GM19468 (cell line): Measurements from ENCODE around the gene ABCG8.

Source experiments
- ATAC-seq: cut with Tn5 transposase; IDR thresholded peaks from one replicate; pipeline ENCODE4 v1.9.1; 2021; ENCODE audit warnings: mild to moderate bottlenecking, moderate library complexity, moderate number of reproducible peaks; ENCODE audit not compliant: unreplicated experiment; ENCODE audit errors: extremely low read depth

Gene ABCG8

DNA sequence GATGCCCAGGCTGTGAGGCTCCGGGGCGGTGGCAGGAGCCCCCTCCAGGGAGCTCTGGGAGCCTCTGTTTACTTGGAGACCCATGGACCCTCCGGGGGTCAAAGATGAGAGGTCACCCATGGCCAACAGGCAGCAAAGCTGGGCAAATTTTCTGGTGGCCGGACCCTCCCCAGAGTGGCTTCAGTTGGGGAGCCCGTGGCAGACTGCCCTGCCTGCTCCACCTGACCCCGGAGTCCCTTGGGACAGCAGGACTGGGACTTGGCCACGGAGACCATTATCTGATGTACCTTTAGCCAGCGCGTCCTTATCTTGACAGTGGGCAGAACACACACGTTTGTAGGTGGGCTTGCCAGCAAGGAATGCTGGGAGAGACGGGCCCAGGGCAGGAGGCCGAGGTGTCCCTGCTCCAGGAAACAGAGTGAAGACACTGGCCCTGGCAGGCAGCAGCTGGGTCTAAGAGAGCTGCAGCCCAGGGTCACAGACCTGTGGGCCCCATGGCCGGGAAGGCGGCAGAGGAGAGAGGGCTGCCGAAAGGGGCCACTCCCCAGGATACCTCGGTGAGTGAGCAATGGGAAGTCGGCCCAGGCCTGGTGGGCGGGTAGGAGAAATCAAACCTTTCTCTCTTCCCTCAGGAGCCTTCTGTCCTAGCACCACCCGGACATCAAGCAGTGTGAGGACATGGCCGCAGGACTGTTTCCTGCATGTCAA is at the start of gene ABCG8, which contains the start of gene ABCG5:
ABCG8 (plus strand) TSS at position 412 of the 708 bp plus-strand sequence; CDS start at position 495, 83 bp downstream.
ABCG5 (minus strand) TSS at position 280 of the 708 bp plus-strand sequence; CDS start at position 120, 160 bp downstream.
- no peak for ATAC-seq

DNA sequence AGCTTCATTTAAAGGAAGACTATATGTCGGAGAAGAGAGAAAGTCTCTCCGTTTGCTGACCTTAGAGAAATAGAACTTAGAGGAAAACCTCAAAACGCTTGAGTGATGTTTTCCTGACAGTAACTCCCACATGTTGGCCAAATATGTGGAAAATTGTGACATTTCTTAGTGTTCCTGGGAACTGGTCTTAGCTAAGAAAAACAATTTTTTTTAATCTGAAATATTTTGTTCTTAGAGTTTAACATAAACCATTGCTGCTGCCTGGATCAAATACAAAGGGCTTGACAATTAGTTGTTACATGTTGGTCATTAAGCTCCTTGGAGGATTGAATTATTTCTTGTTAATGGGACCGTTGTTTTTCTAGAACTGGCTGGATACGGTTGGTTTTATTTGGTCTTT is 48.6 kb upstream of the ABCG8 start:
- ATAC-seq = no peak

DNA sequence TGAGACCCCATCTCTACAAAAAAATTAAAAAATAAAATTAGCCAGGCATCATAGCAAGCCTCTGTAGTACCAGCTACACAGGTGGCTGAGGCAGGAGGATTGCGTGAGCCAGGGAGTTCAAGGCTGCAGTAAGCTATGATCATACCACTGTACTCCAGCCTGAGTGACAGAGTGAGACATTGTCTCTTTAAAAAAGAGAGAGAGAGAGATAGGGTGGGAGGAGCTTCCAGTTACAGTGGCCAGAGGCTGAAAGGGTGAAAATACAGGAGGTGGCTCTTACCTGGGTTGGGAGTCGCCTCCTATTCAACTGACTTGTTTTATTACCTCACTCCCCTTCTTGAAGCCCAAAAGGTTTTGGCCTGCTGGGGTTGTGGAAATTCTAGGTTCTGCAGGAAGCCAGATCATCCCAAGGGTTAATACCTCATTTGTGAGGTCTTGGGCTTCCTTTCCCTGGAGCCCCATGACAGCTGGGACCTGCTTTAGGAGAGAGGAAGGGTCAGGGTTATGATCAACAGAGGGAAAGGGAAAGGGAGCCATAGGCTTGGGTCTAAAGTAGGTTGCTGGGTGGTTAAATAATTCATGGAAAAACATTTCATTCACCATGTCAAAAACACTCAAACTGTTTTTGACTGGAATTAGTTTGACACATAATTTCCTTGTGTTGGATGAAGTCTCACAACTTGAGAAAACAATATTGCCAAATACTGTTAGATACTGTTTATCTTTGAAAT is 47.6 kb upstream of the ABCG8 start:
- ATAC-seq = no peak

DNA sequence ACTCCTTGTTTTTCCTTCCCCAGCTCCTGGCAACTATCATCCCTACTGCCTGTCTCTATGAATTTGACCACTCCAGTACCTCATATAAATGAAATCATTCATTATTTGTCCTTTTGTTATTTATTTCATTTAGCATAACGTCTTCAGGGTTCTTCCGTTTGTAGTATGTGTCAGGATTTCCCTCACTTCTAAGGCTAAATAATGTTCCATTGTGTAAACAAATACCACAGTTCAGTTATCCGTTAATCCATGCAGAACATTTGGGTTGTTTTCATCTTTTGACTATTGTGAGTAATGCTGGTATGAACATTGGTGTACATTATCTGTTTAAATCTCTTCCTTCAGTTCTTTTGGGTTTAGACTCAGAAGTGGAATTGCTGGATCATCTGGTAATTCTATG is 46.1 kb upstream of the ABCG8 start:
- no peak for ATAC-seq

DNA sequence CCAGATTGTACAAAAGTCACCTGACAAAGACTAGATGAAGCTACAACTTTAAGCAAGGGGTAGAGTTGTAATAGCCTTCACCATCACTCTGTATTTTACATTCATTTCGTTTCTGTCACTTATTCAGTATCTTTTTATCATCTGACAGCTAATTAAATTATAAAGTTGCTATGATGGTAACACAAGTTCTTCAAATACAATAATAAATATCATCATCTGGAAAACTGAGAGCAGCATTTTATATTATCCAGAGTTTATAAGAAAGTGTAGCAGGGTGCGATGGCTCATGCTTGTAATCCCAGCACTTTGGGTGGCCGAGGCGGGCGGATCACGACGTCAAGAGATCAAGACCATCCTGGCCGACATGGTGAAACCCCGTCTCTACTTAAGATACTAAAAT is 43.8 kb upstream of the ABCG8 start:
- ATAC-seq = no peak

DNA sequence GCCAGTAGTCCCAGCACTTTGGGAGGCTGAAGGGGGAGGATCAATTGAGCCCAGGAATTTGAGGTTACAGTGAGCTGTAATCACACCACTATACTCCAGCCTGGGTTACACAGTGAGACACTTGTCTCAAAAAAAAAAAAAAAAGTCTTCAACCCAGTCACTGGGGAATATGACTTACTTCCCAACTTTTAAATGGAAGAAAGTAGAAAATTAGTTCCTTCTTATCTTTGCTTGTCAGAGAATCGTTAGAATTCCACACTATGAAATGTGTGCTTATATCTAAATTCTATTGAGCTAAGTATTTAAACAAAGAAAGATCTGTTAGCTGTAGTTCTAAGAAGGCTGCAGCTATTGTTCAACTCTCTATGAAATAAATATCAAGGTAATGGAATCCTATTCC is 42.6 kb upstream of the ABCG8 start:
- ATAC-seq = no peak

DNA sequence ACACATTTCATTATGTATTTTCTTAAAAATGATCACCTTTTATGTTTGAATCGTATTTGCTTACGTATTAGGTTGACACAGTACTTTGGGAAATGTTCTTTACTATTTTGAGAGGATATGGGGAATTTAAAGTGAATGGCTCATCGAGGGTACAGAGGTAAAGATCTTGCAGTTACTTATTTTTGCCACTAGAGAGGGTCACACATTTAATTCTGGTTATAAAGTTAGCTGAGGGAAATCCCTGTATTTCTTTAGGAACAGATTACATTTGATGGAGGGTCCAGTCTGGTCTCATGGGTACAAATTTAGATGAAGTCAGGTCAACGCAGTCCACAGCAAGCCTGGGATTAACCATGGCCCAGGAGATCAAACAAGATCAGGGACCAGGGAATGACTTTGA is 40.5 kb upstream of the ABCG8 start:
- no peak for ATAC-seq

DNA sequence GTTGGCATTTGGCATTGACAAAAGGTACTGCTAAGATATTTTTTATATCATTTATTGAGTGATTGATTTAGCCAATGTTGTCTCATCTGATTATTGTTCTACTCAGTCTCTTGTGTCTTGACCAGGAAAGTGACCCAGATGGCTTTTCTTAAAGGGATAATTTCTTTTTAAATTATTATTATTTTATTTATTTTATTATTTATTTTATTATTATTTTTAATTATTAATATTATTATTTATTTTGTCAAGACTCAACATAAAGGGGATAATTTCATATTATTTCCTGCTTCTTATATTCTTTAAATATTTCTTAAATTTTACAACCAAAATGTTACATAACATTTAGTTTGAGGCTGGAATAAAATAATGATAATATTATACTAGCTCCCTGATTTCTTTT is 37.9 kb upstream of the ABCG8 start:
- ATAC-seq = no peak

DNA sequence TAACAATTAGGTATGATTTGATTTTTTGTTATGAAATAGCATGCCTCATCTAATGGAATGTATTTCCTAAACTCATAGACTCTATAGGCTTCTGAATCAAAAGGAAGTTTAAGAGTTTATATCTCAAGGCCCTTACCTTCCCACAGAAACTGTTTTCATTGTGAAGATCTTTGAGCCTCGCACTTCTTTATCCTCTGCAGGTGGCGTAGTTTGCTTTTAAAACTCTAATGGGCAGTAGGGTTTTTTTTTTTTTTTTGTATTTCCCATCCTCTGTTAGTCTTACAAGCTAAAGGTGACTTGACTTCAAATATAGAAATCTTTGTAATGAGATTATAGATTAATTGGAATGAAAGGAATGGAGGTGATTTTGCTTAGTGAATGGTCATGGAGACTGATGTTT is 36.6 kb upstream of the ABCG8 start:
- no peak for ATAC-seq

DNA sequence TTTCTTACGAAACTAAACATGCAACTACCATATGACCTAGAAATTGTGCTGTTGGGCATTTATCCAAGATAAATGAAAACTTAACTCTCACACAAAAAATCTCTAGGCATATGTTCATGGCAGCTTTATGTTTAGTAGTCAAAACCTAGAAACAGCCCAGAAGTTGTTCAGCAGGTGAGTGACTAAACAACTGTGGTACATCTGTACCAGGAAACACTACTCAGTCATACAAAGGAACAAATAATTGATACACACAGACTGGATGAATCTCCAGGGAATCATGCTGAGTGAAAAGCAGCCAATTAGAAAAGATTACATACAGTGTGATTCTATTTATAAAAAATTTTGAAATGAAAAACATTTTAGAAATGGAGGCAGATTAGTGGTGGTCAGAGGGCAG is 35.7 kb upstream of the ABCG8 start:
- no peak for ATAC-seq

DNA sequence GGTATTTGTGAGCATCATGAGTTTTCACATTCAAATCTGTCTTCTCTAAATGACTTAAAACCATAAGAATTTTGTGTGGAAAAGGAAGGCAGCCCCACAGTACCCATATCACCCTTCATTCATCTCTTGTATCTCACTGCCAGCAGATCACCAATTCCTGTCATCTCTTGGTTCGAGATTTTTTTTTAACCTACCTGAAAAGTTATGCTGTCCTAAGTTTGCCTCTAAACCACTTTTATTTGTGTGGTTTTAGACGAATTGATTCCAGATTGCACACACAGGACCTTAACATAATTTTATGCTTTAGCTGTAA is 32.1 kb upstream of the ABCG8 start:
- ATAC-seq = no peak

DNA sequence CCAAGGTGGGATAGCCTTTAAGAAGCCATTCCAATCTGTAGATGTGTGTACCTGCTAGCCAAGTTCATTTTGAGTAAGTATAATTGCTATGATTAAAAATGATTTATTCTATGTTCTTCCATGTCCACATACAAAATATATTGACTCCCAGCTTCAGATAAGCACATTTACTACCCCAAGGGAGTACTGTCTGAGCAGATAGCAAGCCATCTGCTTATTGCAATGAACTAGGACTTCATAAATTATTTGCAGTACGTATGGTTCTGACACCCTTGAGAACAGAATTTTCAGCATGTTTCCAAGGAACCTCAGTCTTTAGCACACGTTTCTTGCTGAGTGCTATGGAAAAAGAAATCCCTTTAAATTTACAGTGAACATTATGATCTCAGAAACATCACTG is 28.3 kb upstream of the ABCG8 start:
- ATAC-seq = no peak

DNA sequence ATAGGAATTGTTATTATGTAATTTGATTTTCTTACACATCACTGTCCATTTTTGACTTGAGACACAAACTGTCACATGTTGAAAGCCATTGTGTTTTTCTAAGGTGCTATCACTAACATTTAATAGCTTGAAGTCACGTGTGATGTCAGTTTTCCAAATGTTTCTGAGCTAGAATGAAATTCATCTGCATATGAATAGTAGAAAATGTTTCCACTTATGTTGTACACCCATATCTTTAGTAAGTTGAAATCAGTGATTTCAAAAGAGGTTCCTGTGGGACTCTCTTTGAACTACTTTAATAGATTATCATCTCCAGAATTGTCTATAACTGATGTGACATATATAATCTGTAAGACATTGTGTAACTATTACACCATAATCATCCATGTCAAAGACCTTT is 27.9 kb upstream of the ABCG8 start:
- no peak for ATAC-seq

DNA sequence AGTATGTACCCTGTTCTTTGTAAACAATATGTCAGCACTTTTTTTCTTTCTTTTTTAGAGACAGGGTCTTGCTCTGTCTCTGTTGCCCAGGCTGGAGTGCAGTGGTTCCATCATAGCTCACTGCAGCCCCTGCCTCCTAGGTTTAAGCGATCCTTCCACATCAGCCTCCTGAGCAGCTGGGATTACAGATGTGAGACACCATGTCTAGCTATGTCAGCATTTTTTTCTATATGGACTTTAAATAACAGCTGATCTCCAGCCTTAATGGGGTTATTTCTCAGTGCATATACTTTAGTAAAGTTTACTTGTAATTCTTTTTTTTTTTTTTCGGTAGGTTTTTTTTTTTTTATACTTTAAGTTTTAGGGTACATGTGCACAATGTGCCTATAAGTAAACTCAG is 26.8 kb upstream of the ABCG8 start:
- ATAC-seq = no peak

DNA sequence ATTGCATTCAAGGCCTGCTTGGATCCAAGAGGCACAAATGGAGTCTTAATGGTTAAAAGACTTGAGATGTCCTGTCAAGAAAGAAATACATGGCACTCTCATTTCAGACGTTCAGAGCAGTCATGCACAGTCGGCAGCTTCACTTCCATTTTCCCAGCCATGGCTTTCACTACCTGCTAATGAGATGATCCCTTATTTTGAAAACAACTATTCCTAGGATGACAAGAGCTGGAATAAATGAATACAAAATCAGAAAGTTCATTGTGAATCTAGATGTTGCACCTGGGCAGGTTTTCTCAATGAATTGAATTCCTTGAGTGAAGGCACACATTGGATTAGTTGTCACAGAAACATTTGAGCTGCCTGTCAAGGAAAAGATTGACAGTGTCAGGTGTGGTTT is 25.8 kb upstream of the ABCG8 start:
- ATAC-seq = no peak

DNA sequence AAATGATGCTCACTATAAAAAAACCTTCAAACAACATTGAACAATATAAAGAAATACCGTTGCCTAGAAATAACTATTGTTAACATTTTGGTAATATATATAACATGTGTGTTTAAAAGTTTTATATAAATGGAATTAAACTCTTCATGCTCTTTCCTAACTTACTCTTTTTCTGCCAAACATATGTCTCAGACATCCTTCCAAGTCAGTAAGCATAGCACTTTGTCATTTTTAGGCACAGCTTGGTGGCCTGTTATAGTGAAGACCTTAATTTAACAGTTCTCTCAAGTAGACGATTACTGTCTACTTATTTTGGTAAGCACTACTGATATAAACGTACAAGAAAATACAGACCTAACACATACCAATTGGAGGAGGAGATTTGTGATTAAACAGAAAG is 24.1 kb upstream of the ABCG8 start:
- ATAC-seq = no peak

DNA sequence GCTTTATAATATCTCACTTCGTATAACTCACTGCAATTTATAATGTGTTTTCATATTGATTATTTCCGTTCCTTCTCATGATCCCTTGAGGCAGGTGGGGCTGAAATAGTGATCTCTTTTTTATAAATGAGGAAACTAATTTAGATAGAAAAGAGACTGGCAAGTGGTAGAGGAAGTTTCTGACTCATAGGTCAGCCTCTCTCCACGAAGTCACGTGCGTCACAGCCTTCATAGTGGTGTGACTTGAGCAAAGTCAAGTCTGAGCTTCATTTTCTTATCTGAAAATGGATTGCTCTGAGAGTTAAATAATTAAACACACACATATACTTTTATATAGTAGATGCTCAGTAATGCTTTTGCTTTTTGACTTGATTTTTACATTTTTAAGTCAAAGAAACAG is 20.0 kb upstream of the ABCG8 start:
- ATAC-seq = no peak

DNA sequence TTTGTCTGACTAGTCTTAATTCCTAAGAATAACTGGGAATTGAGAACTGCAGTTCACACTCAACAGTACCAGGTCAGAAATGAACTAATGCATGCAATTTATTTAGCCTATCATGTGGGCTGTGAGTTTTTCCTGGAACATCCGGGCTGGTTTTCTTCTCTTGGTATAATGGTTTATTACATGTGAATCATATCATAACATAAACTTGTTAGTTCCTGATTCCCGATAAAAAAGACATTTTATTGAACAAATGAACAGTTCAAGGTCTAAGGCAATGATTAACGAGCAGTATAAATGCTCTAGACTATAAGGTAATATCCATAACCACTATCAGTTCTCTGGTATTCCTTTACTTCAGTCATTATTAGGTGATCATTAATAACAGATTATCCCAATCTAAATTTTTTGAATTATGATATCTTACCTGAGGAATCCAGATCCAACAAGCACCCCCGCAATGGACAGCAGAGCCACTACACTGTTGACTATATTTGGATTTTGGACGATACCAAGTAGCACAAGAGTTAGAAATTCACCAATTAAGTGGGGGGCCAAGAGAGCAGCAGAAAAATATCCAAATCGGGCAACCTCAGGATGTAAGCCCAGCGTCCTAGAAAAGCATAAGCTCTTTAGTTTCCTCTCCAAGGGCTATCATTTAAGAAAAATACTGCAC is 19.1 kb upstream of the ABCG8 start:
- no peak for ATAC-seq

DNA sequence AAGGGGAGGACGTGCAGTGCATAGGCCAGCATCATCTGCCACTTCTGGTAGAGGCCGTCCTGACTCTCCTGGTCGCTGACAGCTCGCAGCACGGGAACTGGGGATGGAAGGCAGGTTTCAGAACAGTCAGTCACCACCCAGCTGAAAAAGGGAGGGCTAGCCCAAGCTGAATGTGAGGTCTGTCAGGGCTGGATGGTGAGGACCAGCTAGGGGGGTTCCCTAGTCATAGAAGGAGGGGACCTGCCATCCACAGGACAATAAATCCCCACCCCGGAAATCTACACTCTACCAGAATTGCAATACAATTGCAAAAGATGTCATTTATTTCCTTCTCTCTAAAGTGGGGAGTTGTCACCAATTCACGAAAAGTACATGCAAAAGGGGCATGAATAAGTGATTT is 15.9 kb upstream of the ABCG8 start:
- ATAC-seq = no peak

DNA sequence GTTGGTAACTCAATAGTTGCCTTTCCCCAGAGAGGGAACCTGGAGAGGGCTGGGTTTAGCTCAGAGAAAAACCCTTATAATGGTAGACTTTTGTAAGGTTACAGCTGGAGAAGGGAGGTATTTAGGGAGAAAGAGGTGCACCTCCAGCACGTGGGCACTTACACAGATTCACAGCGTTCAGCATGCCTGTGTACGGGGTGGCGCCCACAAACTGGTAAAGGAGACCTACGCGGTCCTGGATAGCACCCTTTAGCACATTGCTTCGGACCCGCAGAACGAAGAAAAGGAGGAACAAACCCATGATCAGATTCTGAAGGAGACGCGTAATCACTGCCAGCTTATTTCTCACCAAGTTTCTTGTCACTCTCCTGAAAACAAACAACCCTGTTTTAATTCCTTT is 15.0 kb upstream of the ABCG8 start:
- ATAC-seq = no peak

DNA sequence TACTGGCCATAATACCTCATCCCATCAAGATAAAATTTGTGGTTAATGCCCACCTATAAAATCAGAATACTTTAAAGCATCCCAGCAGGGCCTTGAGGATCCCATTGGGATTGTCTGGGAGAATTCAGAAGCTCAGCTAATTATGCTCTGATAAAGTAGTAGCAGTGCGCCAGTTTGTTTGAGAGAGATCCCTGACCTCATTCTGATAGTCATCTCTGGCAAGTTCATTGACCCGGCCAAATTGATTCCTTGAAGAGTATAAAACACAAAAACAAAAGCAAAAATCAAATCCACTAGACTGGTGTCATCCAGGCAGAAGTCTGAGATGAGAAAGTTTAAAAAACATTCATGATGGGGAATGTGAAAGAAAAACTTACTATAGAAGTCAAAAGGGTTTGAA is 14.3 kb upstream of the ABCG8 start:
- ATAC-seq = no peak
